Measurements from ENCODE around the gene OR5AC2. TPM values are rescaled to one million over a fixed set of nuclear protein-coding genes. Genes with fewer than 3 reads are reported as not detected.

OR5AC2 gene
- total RNA-seq, 2 donors from 2014 or later = not detected

DNA sequence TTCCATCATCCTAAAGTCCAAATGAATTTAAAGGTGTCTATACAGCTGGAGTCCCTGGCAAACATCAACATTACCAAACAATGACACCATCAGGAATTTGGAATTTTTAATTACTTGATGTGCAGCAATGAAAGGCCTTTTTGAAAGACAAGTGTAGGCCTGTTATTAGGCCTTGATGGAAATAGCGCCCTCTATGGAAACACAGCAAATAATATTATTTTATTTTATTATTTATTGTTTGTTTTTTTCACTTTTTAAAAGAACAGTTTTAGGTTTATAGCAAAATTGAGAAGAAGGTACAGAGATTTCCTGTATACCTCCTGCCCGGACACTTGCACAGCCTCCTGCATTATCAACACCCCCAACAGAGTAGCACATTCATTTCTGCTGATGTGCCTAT, 18.1 kb upstream of the OR5AC2 start:
- TF ChIP-seq, protein P1, sequence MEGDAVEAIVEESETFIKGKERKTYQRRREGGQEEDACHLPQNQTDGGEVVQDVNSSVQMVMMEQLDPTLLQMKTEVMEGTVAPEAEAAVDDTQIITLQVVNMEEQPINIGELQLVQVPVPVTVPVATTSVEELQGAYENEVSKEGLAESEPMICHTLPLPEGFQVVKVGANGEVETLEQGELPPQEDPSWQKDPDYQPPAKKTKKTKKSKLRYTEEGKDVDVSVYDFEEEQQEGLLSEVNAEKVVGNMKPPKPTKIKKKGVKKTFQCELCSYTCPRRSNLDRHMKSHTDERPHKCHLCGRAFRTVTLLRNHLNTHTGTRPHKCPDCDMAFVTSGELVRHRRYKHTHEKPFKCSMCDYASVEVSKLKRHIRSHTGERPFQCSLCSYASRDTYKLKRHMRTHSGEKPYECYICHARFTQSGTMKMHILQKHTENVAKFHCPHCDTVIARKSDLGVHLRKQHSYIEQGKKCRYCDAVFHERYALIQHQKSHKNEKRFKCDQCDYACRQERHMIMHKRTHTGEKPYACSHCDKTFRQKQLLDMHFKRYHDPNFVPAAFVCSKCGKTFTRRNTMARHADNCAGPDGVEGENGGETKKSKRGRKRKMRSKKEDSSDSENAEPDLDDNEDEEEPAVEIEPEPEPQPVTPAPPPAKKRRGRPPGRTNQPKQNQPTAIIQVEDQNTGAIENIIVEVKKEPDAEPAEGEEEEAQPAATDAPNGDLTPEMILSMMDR (IDR thresholded peaks at IDR 0.05) = no peak
- Histone ChIP-seq H3K4me3 (no peak overlapping the region), H3K9ac (ENCODE audit: low read depth in 2 of 2, low read length in 2 of 2) (no peak overlapping the region), H3K9me3 (no peaks in the 10 kb centered on the region), H3K4me1 (no peaks in the 10 kb centered on the region), H3K27me3 (no peaks in the 10 kb centered on the region), H3K27ac (no peak overlapping the region), H3K36me3 (no peaks in the 10 kb centered on the region)
- intact Hi-C loops (cut with DNase I) = no loop called here
- DNase-seq = no peak

DNA sequence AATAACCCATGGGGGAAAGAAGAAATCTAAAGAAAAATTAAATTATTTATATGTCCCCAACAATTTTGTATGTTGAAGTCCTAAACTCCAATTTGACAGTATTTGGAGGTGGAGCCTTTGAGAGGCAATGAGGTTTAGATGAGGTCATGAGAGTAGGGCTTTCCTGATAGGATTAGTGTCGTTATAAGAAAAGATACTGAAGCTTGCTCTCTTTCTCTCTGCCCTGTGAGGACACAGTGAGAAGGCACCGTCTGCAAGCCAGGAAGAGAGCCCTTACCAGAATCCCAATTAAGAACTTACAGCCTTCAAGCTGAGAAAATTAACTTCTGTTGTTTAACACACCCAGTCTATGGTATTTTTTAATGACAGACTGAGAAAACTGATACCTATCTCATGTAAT, 16.1 kb upstream of the OR5AC2 start:
- no peaks in the 10 kb centered on the region for H3K4me1 ChIP-seq
- TF ChIP-seq, protein P1 (IDR thresholded peaks at IDR 0.05) = no peak
- H3K9ac ChIP-seq (ENCODE audit: low read depth in 2 of 2, low read length in 2 of 2) = no peak overlapping the region
- no peak overlapping the region for H3K27ac ChIP-seq
- intact Hi-C loops (cut with DNase I) = no loop called here
- no peak overlapping the region for H3K4me3 ChIP-seq
- no peak for DNase-seq
- no peaks in the 10 kb centered on the region for H3K27me3 ChIP-seq
- H3K9me3 ChIP-seq = no peaks in the 10 kb centered on the region
- H3K36me3 ChIP-seq = no peaks in the 10 kb centered on the region

DNA sequence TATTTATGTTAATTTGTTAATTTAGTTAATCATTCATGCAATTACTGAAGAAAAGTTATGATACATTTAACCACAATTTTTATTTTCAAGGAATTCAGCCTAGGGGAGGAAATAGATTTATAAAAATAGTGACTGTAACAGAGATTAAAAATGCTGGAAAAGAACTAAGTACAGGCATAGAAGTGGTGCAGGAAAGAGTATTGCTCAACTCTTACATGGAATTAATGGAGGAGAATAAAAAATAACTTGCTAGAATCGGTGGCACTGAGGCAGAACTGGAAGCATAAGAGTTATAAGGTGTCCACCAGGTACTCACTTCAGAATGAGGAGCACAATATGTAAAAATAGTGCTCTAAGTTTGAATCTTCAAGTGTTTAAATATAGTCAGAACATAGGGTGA, 13.5 kb upstream of the OR5AC2 start:
- no peak overlapping the region for H3K9ac ChIP-seq (ENCODE audit: low read depth in 2 of 2, low read length in 2 of 2)
- no peaks in the 10 kb centered on the region for H3K27me3 ChIP-seq
- DNase-seq = no peak
- TF ChIP-seq, protein P1 (IDR thresholded peaks at IDR 0.05) = no peak
- no peak overlapping the region for H3K27ac ChIP-seq
- no peaks in the 10 kb centered on the region for H3K36me3 ChIP-seq
- no peaks in the 10 kb centered on the region for H3K9me3 ChIP-seq
- intact Hi-C loops (cut with DNase I) = no loop called here
- H3K4me1 ChIP-seq = no peaks in the 10 kb centered on the region
- H3K4me3 ChIP-seq = no peak overlapping the region

DNA sequence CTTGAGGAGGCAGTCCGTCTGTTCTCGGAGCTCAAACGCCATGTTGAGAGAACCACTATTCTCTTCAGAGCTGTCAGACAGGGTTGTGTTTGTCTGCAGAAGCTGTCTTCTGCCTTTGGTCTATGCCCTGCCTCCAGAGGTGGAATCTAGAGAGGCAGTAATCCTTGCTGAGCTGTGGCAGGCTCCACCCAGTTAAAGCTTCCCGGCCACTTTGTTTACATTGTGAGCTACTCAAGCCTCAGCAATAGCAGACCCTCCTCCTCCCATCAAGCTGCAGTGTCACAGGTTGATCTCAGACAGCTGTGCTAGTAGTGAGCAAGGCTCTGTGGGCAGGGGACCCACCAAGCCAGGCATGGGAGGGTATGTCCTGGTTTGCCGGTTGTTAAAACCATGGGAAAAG, 8.9 kb downstream of the OR5AC2 start:
- intact Hi-C loops (cut with DNase I) = no loop called here
- Histone ChIP-seq H3K9me3 (no peaks in the 10 kb centered on the region), H3K4me3 (no peak overlapping the region), H3K9ac (ENCODE audit: low read depth in 2 of 2, low read length in 2 of 2) (no peak overlapping the region), H3K27me3 (no peaks in the 10 kb centered on the region), H3K36me3 (no peaks in the 10 kb centered on the region), H3K27ac (no peak overlapping the region), H3K4me1 (no peaks in the 10 kb centered on the region)
- DNase-seq = no peak
- TF ChIP-seq, protein P1 (IDR thresholded peaks at IDR 0.05) = no peak

DNA sequence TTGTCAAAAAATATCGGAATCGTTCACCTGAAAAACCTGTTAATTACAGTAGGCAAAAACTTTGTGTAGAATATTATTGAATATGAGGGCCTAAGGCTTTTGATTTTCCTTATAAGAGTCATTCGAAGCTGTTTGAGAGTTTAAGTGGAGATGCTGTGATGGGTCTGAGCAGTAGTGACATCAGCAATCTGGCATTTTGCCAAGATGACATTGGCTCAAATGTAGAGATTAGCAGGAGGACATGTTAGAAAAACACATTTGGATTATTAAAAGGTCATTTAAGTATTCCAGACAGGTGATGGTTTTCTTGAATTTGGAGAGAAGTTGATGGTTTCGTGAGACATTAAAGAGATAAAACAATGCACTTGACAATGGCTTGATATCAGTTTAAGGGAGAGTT, 12.9 kb downstream of the OR5AC2 start:
- no peak overlapping the region for H3K27ac ChIP-seq
- TF ChIP-seq, protein P1 (IDR thresholded peaks at IDR 0.05) = no peak
- H3K4me1 ChIP-seq = no peaks in the 10 kb centered on the region
- intact Hi-C loops (cut with DNase I) = no loop called here
- DNase-seq = no peak
- no peaks in the 10 kb centered on the region for H3K27me3 ChIP-seq
- no peak overlapping the region for H3K4me3 ChIP-seq
- no peak overlapping the region for H3K9ac ChIP-seq (ENCODE audit: low read depth in 2 of 2, low read length in 2 of 2)
- H3K9me3 ChIP-seq = no peaks in the 10 kb centered on the region
- H3K36me3 ChIP-seq = no peaks in the 10 kb centered on the region

DNA sequence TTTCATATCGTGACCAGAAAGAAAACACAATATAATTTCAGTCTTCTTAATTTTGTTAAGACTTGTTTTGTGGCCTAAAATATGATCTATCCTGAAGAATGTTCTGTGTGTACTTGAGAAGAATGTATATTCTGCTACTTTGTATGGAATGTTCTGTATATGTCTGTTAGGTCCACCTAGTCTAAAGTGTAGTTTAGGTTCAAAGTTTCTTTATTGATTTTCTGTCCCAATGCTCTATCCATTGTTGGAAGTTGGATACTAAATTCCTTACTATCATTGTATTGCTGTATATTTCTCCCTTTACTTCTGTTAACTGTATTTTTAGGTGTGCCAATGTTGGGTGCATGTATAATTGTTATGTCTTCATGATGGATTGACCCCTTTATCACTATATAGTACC, 21.2 kb downstream of the OR5AC2 start:
- Histone ChIP-seq H3K4me1 (no peaks in the 10 kb centered on the region), H3K27me3 (no peaks in the 10 kb centered on the region), H3K36me3 (no peaks in the 10 kb centered on the region), H3K9me3 (no peaks in the 10 kb centered on the region), H3K4me3 (no peak overlapping the region), H3K27ac (no peak overlapping the region), H3K9ac (ENCODE audit: low read depth in 2 of 2, low read length in 2 of 2) (no peak overlapping the region)
- no peak for DNase-seq
- intact Hi-C loops (cut with DNase I) = no loop called here
- TF ChIP-seq, protein P1 (IDR thresholded peaks at IDR 0.05) = no peak

All from colonic mucosa (tissue), 4 donors.